Adipose tissue (tissue), 3 donors: ENCODE measurements around the gene GLRA3. TPM values are rescaled to one million over a fixed set of nuclear protein-coding genes. Genes with fewer than 3 reads are reported as not detected.
"Not testable (repeated sequence)": the region's sequence is repeated elsewhere in the genome, so short reads cannot be mapped to it uniquely, and the experiment has no call there.

ENCODE experiments used
- H3K27ac ChIP-seq: one replicate; pipeline ENCODE4 v1.5.1; 2013; ENCODE audit warnings: low read depth, low read length
- WGBS, 3 donors: extraction: QIAGEN DNeasy Blood & Tissue Kit; methylation state at CpG; one replicate each; pipeline ENCODE4 v1.1.7; 2013; 5-methylcytosine and 5-hydroxymethylcytosine counted together
- polyA plus RNA-seq, 3 donors: library from polyadenylated mRNA; stranded (reverse); fragments of 200-250 nt; gene quantifications; one replicate each; pipeline ENCODE4 v1.2.3, GENCODE V29; 2013
- donor health status: healthy with polysubstance abuse.
- donor health status: Bipolar disorder and iron deficiency.
- donor health status: healthy.

Gene GLRA3
- polyA plus RNA-seq, 3 donors: 0.03 TPM; not detected in 2

GRCh38 chr4:174629907-174630450 is 199.1 kb downstream of the GLRA3 start:
- H3K27ac ChIP-seq: not testable (repeated sequence)
- WGBS, 3 donors: 93 to 98% (median 95%) methylated on average over 2 of the region's 2 CpGs

- no peak overlapping the region for H3K27ac ChIP-seq
- 90 to 98% (median 93%) methylated on average over 2 of the region's 2 CpGs for WGBS, 3 donors
These were observed 199.8 kb downstream of the GLRA3 start for GRCh38 chr4:174629265-174629664.

- 83 to 87% (median 85%) methylated on average over 7 of the region's 7 CpGs for WGBS, 3 donors
- no peak overlapping the region for H3K27ac ChIP-seq
These were observed 200.9 kb downstream of the GLRA3 start for GRCh38 chr4:174628191-174628590.

GRCh38 chr4:174627473-174627872 is 201.6 kb downstream of the GLRA3 start:
- WGBS, 3 donors: 92 to 94% (median 93%) methylated on average over 2 of the region's 2 CpGs
- no peak overlapping the region for H3K27ac ChIP-seq

- no peak overlapping the region for H3K27ac ChIP-seq
- WGBS, 3 donors: 33 to 91% (median 73%) methylated on average over 1 of the region's 1 CpG
These were observed 202.6 kb downstream of the GLRA3 start for GRCh38 chr4:174626342-174627008.

- WGBS, 3 donors: 59 to 82% (median 68%) methylated on average over 3 of the region's 3 CpGs
- no peak overlapping the region for H3K27ac ChIP-seq
These were observed 212.4 kb downstream of the GLRA3 start for GRCh38 chr4:174616661-174617060.

- H3K27ac ChIP-seq: no peak overlapping the region
- 43 to 81% (median 53%) methylated on average over 1 of the region's 1 CpG for WGBS, 3 donors
These were observed 215.1 kb downstream of the GLRA3 start for GRCh38 chr4:174613979-174614378.

- no peak overlapping the region for H3K27ac ChIP-seq
- WGBS, 3 donors: 72 to 78% (median 74%) methylated on average over 1 of the region's 1 CpG
These were observed 217.3 kb downstream of the GLRA3 start for GRCh38 chr4:174611792-174612191.

GRCh38 chr4:174607792-174608191 is 221.3 kb downstream of the GLRA3 start:
- H3K27ac ChIP-seq: no peak overlapping the region
- WGBS, 3 donors: 67 to 86% (median 76%) methylated on average over 1 of the region's 1 CpG

GRCh38 chr4:174604198-174604597 is 224.8 kb downstream of the GLRA3 start:
- 30 to 43% (median 33%) methylated on average over 4 of the region's 4 CpGs for WGBS, 3 donors
- H3K27ac ChIP-seq: no peak overlapping the region

- WGBS, 3 donors: 73 to 88% (median 78%) methylated on average over 1 of the region's 1 CpG
- no peak overlapping the region for H3K27ac ChIP-seq
These were observed 228.7 kb downstream of the GLRA3 start for GRCh38 chr4:174600391-174600790.

- no peak overlapping the region for H3K27ac ChIP-seq
- 74 to 79% (median 75%) methylated on average over 3 of the region's 3 CpGs for WGBS, 3 donors
These were observed 230.2 kb downstream of the GLRA3 start for GRCh38 chr4:174598800-174599199.

GRCh38 chr4:174596513-174596912 is 232.5 kb downstream of the GLRA3 start:
- WGBS, 3 donors: 65 to 82% (median 70%) methylated on average over 1 of the region's 1 CpG

GRCh38 chr4:174595141-174595929 is 233.7 kb downstream of the GLRA3 start:
- 75 to 87% (median 79%) methylated on average over 4 of the region's 4 CpGs for WGBS, 3 donors
- no peak overlapping the region for H3K27ac ChIP-seq

More at GRCh38 chr4:174596513-174596912, 232.5 kb downstream of the GLRA3 start:
- no peak overlapping the region for H3K27ac ChIP-seq

- H3K27ac ChIP-seq: no peak overlapping the region
- 74 to 91% (median 80%) methylated on average over 3 of the region's 3 CpGs for WGBS, 3 donors
These were observed 235.3 kb downstream of the GLRA3 start for GRCh38 chr4:174593701-174594100.

GRCh38 chr4:174592985-174593335 is 236.1 kb downstream of the GLRA3 start:
- H3K27ac ChIP-seq: no peak overlapping the region
- WGBS, 3 donors: 71 to 87% (median 80%) methylated on average over 3 of the region's 3 CpGs

- 71 to 77% (median 73%) methylated on average over 3 of the region's 3 CpGs for WGBS, 3 donors
- no peak overlapping the region for H3K27ac ChIP-seq
These were observed 236.6 kb downstream of the GLRA3 start for GRCh38 chr4:174592256-174592984.

- 46 to 54% (median 54%) methylated on average over 5 of the region's 5 CpGs for WGBS, 3 donors
- H3K27ac ChIP-seq: no peak overlapping the region
These were observed 237.6 kb downstream of the GLRA3 start for GRCh38 chr4:174591243-174592021.
